Measurements from ENCODE around the gene TRPC4. TPM values are rescaled to one million over a fixed set of nuclear protein-coding genes. Genes with fewer than 3 reads are reported as not detected.

Gene TRPC4
- total RNA-seq, 1 donor from 2014 or later = 6.5 TPM

DNA sequence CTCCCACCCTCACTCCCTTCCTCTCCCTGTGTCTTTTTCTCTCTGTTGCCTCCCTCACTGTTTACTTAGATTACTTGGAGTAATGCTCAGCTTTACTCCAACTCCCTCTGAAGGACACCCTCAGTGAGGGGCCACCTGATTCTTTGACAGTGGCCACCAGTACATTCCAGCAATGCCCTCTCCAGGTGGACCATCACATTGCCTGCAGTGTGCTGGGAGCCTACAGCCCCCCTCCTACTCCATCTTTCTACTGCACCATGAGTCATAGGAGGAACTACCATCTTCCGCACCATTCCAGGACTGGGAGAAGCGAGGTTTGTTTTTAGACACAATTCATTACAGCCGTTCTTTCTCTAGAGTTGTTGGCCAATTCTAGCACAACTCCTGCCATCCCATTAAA is 174.4 kb downstream of the TRPC4 start:
- Mint-ChIP-seq H3K27me3 (ENCODE audit: unreplicated experiment) (no peaks in the 10 kb centered on the region), H3K4me3 (ENCODE audit: unreplicated experiment) (no peak overlapping the region), H3K36me3 (ENCODE audit: low read depth, unreplicated experiment) (no peaks in the 10 kb centered on the region), H3K9me3 (ENCODE audit: unreplicated experiment) (no peaks in the 10 kb centered on the region), H3K27ac (ENCODE audit: unreplicated experiment) (no peak overlapping the region), H3K4me1 (ENCODE audit: unreplicated experiment) (peaks cover 6% of the 10 kb centered on the region)
- DNase-seq (ENCODE audit: low spot score) = no peak
- TF ChIP-seq, protein P1, sequence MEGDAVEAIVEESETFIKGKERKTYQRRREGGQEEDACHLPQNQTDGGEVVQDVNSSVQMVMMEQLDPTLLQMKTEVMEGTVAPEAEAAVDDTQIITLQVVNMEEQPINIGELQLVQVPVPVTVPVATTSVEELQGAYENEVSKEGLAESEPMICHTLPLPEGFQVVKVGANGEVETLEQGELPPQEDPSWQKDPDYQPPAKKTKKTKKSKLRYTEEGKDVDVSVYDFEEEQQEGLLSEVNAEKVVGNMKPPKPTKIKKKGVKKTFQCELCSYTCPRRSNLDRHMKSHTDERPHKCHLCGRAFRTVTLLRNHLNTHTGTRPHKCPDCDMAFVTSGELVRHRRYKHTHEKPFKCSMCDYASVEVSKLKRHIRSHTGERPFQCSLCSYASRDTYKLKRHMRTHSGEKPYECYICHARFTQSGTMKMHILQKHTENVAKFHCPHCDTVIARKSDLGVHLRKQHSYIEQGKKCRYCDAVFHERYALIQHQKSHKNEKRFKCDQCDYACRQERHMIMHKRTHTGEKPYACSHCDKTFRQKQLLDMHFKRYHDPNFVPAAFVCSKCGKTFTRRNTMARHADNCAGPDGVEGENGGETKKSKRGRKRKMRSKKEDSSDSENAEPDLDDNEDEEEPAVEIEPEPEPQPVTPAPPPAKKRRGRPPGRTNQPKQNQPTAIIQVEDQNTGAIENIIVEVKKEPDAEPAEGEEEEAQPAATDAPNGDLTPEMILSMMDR (IDR thresholded peaks at IDR 0.05; ENCODE audit: unreplicated experiment) = no peak

DNA sequence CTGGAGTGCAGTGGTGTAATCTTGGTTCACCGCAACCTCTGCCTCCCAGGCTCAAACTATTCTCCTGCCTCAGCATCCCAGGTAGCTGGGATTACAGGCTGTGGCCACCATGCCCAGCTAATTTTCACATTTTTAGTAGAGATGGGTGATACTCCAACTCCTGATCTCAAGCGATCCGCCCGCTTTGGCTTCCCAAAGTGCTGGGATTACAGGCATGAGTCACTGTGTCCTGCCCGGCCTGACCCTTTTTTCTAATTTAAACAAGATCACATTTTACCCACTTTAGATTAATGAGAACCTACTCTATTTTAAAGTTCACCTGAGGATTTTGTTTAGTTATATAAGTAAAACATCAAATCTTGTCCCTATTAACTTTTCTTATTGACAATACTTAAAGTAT is 179.2 kb downstream of the TRPC4 start:
- peaks cover 5% of the 10 kb centered on the region for H3K4me1 Mint-ChIP-seq (ENCODE audit: unreplicated experiment)
- H3K27ac Mint-ChIP-seq (ENCODE audit: unreplicated experiment) = no peak overlapping the region
- TF ChIP-seq, protein P1 (IDR thresholded peaks at IDR 0.05; ENCODE audit: unreplicated experiment) = no peak
- H3K36me3 Mint-ChIP-seq (ENCODE audit: low read depth, unreplicated experiment) = no peaks in the 10 kb centered on the region
- H3K9me3 Mint-ChIP-seq (ENCODE audit: unreplicated experiment) = no peaks in the 10 kb centered on the region
- no peak overlapping the region for H3K4me3 Mint-ChIP-seq (ENCODE audit: unreplicated experiment)
- no peak for DNase-seq (ENCODE audit: low spot score)
- H3K27me3 Mint-ChIP-seq (ENCODE audit: unreplicated experiment) = no peaks in the 10 kb centered on the region

DNA sequence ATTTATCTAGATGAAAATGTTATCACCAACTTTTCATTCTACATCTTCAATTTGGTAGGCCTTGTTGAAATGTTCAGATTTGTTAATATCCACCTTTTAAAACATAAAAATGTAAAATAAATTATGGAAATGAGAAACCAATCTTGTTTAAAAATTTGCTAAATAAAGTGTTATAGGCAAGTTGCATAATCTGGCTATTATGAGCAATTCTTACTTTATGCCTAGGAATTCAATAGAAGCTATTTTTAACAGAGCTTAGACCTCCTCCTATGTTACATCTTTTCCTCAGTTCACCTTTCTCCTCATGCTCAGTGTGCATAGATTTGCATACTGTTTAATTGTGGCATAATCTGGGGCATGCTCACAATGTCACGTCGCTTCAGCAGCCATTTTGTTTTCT is 183.1 kb downstream of the TRPC4 start:
- no peak for DNase-seq (ENCODE audit: low spot score)
- H3K4me1 Mint-ChIP-seq (ENCODE audit: unreplicated experiment) = peaks cover 6% of the 10 kb centered on the region

DNA sequence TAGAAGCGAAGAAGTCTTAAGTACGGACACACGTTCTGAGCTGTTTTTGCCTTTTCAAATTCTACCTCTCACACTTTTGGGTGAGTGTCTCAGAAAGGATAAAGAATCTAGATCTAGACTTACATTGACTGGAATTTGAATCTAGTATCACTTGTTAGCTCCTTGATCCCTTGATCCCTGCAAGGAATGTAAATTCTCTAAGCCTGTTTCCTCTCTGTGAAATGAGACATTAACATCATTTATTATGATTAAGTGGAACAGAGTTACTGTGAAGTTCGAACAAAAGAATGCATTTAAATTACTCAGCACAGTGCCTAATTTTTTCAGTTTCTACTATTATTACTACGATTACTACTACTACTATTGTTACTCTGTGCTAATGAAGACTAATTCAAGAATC is 184.4 kb downstream of the TRPC4 start:
- Mint-ChIP-seq H3K36me3 (ENCODE audit: low read depth, unreplicated experiment) (no peaks in the 10 kb centered on the region), H3K4me1 (ENCODE audit: unreplicated experiment) (peaks cover 6% of the 10 kb centered on the region), H3K9me3 (ENCODE audit: unreplicated experiment) (no peaks in the 10 kb centered on the region), H3K27ac (ENCODE audit: unreplicated experiment) (no peak overlapping the region), H3K4me3 (ENCODE audit: unreplicated experiment) (no peak overlapping the region), H3K27me3 (ENCODE audit: unreplicated experiment) (no peaks in the 10 kb centered on the region)
- TF ChIP-seq, protein P1 (IDR thresholded peaks at IDR 0.05; ENCODE audit: unreplicated experiment) = no peak
- DNase-seq (ENCODE audit: low spot score) = no peak

More for the DNA sequence above, 183.1 kb downstream of the TRPC4 start:
- H3K9me3 Mint-ChIP-seq (ENCODE audit: unreplicated experiment) = no peaks in the 10 kb centered on the region
- H3K4me3 Mint-ChIP-seq (ENCODE audit: unreplicated experiment) = no peak overlapping the region
- no peaks in the 10 kb centered on the region for H3K36me3 Mint-ChIP-seq (ENCODE audit: low read depth, unreplicated experiment)
- H3K27me3 Mint-ChIP-seq (ENCODE audit: unreplicated experiment) = no peaks in the 10 kb centered on the region
- no peak overlapping the region for H3K27ac Mint-ChIP-seq (ENCODE audit: unreplicated experiment)
- TF ChIP-seq, protein P1 (IDR thresholded peaks at IDR 0.05; ENCODE audit: unreplicated experiment) = no peak

DNA sequence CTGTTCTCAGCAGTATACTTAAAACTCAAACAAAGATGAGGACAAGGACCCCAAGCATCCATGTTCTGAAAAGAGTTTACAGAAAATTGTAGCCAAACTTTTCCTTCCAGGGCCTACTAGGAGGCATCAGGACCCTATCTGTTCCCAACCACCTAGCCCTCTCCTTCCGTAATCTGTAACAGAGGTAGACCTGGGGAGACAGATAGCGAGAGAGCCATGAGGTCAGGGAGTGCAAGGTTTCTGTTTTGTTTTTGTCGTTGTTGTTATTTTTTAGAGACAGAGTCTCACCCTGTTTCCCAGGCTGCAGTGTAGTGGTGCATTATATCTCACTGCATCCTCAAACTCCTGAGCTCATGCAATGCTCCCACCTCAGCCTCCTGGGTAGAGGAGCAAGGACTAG is 187.1 kb downstream of the TRPC4 start:
- H3K27me3 Mint-ChIP-seq (ENCODE audit: unreplicated experiment) = no peaks in the 10 kb centered on the region
- H3K4me3 Mint-ChIP-seq (ENCODE audit: unreplicated experiment) = no peak overlapping the region
- H3K9me3 Mint-ChIP-seq (ENCODE audit: unreplicated experiment) = no peaks in the 10 kb centered on the region
- H3K4me1 Mint-ChIP-seq (ENCODE audit: unreplicated experiment) = peaks cover 6% of the 10 kb centered on the region
- H3K36me3 Mint-ChIP-seq (ENCODE audit: low read depth, unreplicated experiment) = no peaks in the 10 kb centered on the region
- no peak overlapping the region for H3K27ac Mint-ChIP-seq (ENCODE audit: unreplicated experiment)
- DNase-seq (ENCODE audit: low spot score) = no peak
- TF ChIP-seq, protein P1 (IDR thresholded peaks at IDR 0.05; ENCODE audit: unreplicated experiment) = no peak

All from endothelial cell (in vitro differentiated cells).